ENCODE measurements around the gene EDN2.

The EDN2 gene

GRCh38 chr1:41498804-41499203, 14.3 kb upstream of the EDN2 start:
- no peak for DNase-seq (ENCODE audit: low read depth in 2 of 2)

GRCh38 chr1:41498391-41498790, 13.9 kb upstream of the EDN2 start:
- no peak for DNase-seq (ENCODE audit: low read depth in 2 of 2)

DNA sequence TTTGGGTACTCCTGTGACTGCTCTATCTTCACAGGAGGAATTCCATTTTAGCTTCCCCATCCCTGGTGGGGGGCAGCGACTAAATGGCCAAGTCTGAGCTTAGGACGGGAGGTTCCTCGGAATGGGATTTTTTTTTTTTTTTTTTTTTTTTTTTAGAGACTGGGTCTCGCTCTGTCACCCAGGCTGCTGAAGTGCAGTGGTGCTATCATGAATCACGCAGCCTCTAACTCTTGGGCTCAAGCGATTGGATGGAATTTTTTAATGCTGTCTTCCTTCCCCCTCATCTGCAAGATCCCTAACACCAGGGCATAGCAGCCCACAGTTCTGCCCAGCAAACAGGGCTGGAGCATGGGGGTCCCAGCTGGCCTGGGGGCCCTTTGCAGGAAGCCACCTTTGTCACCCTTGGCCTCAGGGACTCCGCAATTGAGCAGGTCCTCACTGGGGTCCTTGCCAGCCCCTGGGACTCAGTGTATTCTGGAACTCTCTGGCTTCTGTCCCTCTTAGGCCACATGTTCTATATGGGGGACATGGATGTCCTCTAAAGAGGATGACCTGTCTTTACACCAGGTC, 13.1 kb upstream of the EDN2 start:
- no peak for DNase-seq (ENCODE audit: low read depth in 2 of 2)

DNA sequence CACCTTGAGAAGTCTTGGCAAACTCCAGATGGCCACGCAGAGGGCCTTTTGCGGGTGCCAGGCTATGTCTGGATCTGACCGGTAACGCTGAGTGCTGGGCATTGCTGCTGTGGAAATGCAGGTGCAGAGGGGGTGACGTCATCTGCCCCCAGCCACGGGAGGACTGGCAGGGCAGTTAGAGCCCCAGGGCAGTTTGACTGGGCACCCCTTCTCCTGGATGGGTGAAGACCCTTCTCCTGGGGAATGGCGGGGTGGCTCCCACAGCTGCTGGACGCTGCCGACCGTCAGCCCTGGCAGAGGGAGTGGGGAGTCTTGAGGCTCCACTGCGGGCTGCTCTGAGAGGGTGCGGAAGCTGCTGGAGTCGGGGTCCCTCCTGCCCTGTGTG, 12.6 kb upstream of the EDN2 start:
- DNase-seq (ENCODE audit: low read depth in 2 of 2) = no peak

- DNase-seq (ENCODE audit: low read depth in 2 of 2) = peak; percentile 24 to 54
Observed at GRCh38 chr1:41496080-41497055, 11.9 kb upstream of the EDN2 start.

DNA sequence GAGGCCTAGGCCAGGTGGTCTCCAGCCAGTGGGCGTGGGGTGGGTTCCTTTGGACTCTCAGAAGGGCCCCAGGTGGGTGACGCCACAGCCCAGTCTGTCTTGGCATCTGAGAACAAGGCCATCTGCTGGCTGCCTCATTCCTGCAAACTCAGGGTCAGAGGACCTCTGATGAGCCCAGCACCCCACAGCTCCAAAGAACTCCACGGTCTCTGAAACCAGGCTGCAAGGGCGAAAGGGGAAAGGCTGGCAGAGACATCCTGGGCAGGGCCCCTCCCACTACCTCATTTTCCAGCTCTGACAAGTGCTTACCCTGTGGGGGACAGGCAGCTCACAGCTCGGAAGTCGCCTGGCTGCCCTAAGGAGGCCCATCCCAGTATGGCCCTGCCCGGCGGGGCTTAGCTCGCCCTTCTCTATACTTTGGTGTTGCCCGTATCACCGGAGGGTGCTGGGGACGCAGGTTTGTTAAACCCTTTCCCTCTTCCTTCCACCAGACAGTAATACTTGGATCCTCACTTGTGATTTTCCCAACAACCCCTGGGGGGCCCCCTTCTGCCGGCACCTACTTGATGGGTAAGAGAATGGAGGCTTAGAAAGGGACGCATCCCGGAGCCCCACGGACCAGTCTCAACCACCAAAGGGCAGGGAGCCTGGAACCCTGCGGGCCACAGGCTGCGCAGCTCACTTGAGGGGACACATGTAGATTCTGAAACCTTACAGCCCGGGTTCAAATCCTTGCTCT, 10.9 kb upstream of the EDN2 start:
- peak in 1 of 2 donors; percentile 19 for DNase-seq (ENCODE audit: low read depth in 2 of 2)

GRCh38 chr1:41494351-41495209, 10.1 kb upstream of the EDN2 start:
- no peak for DNase-seq (ENCODE audit: low read depth in 2 of 2)

GRCh38 chr1:41493626-41494350, 9.3 kb upstream of the EDN2 start:
- DNase-seq (ENCODE audit: low read depth in 2 of 2) = no peak

GRCh38 chr1:41493117-41493536, 8.6 kb upstream of the EDN2 start:
- DNase-seq (ENCODE audit: low read depth in 2 of 2) = no peak

DNA sequence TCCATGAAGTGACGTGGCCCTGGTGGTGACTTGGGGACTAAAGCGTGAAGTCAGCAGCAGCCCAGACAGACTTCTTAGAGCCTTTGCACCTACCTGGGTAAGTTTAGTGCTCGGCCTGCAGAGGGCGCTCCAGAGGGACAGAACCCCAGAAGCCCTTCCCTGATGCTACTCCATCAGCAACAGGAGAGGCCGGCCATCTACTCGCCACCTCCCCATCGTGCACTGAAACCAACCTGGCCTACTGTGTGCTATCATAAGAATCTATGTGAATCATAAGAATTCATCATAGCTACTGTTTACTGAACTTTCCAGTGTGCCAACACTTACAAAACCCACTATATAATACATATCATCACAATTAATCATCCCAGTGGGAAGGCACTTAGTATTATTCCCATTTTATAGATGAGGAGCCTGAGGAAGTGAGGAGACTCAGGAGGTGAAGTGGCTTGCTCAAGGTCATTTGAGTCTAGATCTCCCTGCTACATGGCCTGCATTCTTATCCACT, 7.9 kb upstream of the EDN2 start:
- DNase-seq (ENCODE audit: low read depth in 2 of 2) = peak; percentile 27 to 42

GRCh38 chr1:41490911-41491310, 6.4 kb upstream of the EDN2 start:
- DNase-seq (ENCODE audit: low read depth in 2 of 2) = no peak

DNA sequence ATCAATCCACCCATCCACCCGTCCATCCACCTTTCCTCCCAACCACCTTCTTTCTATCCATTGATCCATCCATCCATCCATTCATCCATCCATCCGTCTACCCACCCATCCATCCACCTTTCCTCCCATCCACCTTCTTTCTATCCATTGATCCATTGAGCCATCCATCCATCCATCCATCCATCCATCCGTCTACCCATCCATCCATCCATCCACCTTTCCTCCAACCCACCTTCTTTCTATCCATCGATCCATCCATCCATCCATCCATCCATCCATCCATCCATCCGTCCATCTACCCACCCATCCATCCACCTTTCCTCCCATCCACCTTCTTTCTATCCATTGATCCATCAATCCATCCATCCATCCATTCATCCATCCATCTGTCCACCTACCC, 5.1 kb upstream of the EDN2 start:
- DNase-seq (ENCODE audit: low read depth in 2 of 2) = no peak

DNA sequence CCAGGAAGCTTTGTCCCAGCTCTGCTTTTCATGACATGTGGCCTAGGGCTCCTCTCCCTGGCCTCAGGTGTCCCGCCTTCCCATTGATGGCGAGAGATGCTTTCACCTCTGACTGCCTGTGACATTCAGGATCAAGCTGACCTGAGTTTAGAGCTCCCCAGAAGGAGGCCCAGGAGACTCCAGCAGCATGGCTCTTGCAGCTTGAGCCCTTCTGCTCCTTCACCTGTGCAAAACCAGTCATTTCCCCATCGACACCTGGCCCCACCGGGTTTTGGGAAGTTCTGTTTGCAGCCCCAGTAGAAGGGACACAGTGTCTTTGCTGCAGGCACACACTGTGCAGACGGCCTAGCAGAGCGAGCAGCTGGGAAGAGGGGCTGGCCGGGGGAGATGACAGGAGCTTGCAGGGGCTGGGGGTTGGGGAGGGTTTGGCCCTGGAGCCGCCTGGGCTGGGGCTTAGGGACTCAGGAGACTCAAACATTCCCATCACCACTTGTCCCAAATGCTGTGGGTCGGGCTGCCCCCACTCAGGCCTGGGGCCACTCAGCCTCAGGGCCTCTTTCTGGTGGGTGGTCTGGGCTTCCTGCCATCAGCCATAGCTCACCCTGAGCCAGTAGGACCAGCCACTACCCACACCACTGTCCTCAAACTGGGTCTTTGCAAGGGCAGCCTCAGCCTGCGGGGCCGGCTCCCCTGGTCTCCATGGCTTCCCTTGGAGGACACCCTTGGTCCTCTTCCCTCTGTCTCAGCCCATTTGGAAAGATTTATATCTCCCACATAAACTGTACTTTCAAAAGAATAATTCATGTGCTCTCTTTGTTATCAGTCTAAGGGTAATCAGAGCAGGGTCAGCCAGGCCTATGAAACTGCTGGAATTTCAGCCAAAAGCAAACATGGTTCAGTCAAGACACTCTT, 3.8 kb upstream of the EDN2 start:
- DNase-seq (ENCODE audit: low read depth in 2 of 2) = no peak

DNA sequence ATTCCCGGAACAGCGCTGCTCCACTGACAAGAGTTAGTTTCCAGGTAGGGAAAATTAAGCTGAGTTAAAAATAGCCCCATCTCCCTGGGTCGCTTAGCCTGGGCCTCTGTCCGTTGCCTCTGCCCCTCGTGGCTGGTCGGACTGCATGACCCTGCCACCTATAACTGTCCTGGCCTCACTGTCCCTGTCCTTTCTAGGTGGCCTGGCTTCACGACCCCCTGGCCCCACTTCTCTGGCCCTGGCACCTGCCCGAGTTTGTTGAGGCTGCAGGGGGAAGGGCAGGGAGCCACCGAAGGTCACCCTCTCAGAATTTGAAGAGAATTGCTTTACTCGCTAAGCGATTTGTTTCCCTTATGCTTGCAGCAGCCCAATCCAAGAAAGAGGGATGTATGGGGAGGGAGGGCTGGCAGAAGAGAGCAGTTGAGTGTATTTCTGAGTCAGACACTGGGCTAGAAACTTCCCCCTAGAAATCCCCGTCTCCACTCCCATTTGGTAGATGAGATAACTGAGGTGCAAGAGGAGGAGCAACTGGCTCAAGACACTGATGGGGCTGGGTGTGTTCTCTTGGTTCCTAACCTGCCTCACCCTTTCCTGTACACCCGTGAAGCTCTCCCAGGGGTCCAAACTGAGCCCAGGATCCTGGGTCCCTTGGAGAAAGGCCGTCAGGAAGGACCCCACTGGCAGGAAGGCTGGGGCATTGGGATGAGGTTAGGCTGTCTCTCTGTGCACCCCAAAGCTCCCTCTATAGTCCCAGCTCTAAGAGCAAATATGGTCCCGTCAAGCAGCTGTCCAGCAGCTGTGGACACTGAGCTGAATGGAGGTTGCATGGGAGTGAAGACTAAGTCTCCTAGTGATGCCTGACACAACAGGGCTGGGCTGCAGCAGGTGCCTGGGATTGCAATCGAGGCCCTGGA, 2.9 kb upstream of the EDN2 start:
- DNase-seq (ENCODE audit: low read depth in 2 of 2) = no peak

- no peak for DNase-seq (ENCODE audit: low read depth in 2 of 2)
Observed at GRCh38 chr1:41486371-41487125, 2.1 kb upstream of the EDN2 start.

DNA sequence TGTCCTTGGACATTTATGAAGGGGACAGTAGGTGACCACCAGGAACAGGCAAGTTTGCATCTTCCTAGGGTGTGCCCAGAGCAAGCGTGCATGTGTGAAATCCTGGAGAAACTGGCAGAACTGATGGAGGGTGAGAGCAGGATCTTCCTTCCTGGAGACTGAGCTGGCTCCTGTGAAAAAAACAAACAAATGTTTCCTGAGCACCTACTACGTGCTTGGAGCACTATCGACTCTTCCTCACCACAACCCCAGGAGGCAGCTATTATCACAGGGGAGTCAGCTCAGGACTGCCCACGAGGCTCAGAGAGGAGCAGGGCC, 1.5 kb upstream of the EDN2 start:
- DNase-seq (ENCODE audit: low read depth in 2 of 2) = no peak

GRCh38 chr1:41485605-41486004, 1.1 kb upstream of the EDN2 start:
- no peak for DNase-seq (ENCODE audit: low read depth in 2 of 2)

GRCh38 chr1:41483960-41484401, 502 bp downstream of the EDN2 start:
- no peak for DNase-seq (ENCODE audit: low read depth in 2 of 2)
